Muscle of arm (tissue), 12 donors: Measurements from ENCODE around the gene SENP1. TPM values are rescaled to one million over a fixed set of nuclear protein-coding genes. Genes with fewer than 3 reads are reported as not detected.

ENCODE experiments used
- DNase-seq: peaks from one replicate; pipeline ENCODE4 v3.0.0-alpha.2; 2013
- polyA plus RNA-seq, 12 donors: library from polyadenylated mRNA; unstranded; fragments of 120-200 nt; gene quantifications; one replicate each; pipeline ENCODE4 v1.2.1, GENCODE V29; 2013; ENCODE audit not compliant: insufficient read length in 12 of 12

Gene SENP1
- polyA plus RNA-seq, 12 donors: 13.2 to 20.4 (median 16.7) TPM; not detected in 1

DNA sequence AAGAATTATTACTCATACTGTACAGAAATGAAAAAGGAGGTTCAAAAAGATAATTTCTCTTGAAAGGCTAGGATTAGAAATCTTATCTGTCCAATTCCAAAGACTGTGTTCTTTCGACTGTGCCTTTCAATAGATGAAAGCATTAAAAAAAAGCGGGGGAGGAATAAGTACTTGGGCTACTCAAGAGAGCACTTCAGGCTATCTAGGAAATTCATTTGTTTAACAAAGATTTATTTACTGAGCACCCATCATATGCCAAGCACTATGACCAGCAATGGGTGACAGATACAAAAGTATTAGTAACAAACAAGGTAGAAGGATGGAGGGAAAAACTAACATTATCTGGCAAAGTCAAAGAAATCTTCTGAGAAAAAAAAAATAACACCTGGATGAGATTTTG, 37.4 kb downstream of the SENP1 start:
- DNase-seq: no peak

DNA sequence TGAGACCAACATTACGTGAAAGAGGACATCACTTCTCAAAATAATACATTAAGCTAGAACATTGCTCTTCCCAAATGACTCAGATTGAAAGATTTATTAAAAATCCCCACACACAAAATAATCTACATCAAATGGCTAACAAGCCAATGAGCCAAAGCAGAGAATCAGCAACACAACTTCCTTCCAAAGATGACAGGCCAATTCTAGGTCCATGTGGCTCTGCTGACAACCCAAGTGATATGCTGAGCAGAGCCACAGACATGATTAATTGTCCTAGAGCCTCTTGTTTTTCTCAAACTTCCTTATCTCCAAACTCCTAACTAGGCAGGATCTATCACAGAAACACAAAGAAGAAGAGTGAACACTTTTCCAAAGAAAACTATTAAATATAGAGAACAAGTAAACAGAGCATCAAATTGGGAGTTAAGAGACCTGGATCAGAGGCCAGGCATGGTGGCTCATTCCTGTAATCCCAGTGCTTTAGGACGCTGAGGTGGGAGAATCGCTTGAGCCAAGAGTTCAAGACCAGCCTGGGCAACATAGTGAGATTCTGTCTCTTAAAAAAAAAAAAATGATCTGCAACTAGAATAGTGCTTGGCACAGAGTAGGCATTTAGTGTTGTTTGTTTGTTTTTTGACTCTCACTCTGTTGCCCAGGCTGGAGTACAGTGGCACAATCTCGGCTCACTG, 38.5 kb downstream of the SENP1 start:
- DNase-seq: no peak

DNA sequence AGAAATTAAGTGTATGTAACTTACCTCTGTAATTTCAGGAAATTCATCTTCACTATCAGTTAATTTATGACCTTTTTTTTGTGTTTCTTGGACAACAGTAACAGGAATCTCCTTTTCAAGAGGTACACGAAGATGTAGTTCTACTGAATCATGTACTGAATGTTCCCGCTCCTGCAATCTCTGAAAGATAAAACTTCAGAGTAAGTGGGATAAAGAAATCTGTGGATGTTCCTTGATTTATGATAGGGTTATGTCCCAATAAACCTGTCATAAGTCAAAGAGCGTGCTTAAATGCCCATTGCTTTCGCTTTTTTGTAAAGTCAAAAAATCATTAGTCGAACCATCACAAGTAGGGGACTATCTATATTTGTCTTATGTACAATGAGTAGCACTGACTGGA, 40.8 kb downstream of the SENP1 start:
- no peak for DNase-seq

DNA sequence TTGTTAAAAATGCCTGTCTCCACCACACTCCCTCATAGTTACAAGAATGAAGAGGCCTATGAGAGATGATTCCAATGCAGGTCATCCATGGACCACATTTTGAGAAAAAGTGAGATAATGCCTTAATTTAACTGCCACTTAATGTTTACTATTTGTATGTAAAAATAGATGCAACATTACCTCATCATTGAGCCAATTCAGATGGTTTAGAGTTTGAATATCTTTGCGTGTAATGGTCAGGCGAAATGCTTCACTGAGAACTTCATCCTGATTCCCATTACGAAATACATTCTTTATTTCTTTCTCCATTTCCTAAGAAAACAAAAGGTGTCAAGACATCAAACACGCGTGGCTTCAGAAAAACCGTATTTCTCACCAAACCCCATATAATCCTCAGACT, 42.3 kb downstream of the SENP1 start:
- no peak for DNase-seq

DNA sequence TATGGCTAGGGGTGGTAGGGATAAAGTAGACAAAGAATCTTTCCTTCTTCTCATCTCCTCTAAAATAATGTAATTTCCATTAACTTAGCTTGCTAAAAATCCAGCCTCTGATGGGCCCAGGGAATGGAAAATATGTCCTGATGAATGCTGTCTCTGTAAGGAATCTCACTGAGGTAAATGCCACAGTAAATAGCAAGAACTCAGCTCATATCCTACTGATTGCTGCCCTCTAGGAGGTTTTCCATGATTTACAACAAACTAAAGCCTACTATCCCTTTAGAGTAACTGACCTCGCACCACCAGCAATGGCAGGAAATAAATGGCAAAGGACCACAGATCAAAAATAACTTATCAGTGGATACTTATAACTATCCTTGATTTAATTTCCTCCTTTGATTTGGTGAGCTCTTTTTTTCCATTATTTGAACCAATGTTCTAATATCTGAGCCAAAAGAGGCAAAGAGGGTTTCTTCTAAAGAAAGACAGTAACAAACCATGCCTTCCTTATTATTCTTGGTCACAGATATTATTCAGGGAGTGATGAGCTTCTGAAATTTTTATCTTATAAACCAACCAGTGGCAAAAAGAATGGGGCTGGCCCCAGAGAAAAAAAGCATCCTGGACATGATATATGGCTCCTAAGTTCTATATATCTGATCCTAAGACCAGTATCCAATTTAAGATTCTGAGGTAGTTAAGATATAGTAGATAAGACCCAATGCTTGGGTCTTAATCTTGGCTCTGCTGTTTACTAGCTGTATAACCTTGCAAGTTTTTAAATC, 43.8 kb downstream of the SENP1 start:
- DNase-seq: peak; percentile 20

DNA sequence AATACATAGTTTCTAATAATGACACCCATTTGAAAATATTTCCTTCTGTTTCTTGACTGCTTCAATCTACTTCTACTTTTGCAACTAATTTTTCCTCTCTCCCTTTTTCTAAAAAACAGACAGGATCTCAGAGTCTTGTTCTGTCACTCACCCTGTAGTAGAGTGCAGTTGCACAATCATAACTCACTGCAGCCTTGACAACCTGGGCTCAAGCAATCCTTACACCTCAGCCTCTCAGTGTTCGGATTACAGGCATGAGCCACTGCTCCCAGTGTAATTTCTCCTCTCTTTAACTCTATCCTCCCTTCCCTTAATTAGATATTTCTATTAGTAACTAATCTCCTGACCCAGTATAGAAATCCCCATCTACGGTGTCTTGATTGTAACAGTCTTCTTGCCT, 45.4 kb downstream of the SENP1 start:
- no peak for DNase-seq

DNA sequence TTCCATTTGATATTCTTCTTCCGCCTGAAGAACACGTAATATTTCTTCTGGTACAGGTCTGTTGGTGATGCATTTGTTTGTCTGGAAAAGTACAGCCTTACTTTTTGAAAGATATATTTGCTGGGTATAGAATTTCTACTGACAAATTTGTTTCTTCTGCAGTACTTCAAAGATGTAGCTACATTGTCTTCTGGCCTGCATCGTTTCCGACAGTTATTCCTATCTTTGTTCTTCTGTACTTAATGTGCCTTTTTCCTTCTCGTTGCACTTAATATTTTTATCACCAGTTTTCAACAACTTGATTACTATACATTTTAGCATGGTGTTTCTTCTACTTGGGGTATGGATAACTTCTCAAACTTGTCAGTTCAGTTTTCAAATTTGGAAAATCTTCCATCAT, 47.1 kb downstream of the SENP1 start:
- DNase-seq: no peak

DNA sequence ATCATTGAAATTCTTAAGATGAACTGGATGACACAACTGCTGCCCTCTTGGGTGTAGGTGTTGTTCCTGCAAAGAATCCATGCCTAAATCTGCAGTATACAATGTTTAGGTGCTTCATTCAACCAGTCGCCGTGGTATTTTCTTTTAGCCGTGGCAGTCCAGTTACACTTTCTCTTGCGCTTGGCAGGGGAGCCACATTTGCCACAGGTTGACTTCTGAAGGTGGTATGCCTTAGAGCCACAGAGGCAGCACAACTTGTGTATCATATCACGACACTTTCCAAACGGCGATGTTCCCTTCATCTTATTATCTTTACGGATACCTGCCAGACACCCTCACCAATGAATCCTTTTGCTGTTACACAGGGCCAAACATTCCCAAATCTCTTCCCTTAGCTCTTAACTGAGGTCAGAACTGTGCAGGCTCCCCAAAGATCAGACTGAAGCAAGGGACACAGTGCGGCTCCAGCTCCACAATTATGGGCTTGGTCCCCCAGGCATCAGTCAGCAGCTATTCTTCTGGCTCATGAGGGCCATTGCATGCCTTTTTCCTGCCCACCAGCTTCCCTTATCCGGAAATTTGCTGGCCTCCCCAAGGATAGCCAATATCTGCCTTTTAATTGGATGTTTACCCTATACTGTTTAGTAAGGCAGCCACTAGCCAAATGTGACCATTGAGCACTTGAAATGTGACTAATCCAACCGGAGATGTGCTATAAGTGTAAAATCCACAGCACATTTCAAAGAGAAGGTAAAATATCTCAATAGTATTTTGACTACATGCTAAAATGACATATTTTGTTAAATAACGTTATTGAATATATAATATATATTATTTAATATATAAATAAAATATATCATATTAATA, 50.7 kb downstream of the SENP1 start:
- DNase-seq: no peak

DNA sequence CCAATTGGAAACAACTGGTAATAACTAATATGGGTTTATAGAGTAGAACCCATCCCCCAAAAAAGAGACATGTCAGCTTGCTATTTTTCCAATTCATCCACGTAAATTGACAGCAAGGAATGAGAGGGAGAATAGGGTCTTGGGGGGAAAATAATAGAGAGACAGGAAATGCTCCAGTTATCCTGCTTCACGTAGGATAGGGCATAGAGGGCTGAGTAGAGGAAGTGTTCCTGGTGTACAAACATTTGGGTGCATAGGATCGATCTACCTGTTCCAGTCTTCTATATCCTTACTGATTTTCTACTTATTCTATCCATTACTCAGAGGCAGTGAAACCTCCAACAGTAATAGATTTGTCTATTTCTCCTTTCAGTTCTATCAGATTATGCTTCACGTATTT, 52.0 kb downstream of the SENP1 start:
- DNase-seq: no peak

DNA sequence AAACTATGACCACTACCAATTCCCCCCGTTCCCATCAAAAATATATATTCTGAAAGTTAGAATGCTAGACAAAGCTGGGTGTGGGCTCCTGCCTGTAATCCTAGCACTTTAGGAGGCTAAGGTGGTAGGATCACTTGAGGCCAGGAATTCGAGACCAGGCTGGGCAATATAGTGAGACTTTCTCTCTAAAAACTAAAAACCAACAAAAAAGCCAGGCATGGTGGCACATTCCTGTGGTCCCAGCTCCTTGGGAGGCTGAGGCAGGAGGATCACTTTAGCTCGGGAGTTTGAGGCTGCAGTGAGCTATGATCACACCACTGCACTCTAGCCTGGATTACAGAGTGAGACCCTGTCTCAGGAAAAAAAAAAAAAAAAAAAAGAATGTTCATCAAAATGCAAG, 52.8 kb downstream of the SENP1 start:
- DNase-seq: no peak

DNA sequence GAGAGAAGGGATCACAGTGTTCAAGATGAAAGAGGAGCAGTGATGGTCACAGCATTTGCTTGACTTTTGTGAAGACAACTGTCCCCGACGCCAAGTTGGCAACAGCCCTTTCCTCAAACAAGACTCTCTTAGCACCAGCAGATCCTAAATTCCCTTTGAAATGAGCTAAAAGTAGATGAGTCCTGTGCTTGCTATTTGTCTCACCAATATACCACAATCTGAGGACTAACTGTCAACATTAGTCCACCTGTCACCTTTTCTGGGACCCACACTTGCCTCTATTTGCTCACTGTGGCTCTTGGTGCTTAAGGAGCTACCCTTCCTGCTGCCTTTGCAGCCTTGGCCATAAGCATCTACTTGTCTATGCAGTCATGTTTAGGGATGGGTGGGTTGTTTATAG, 54.2 kb downstream of the SENP1 start:
- DNase-seq: no peak

DNA sequence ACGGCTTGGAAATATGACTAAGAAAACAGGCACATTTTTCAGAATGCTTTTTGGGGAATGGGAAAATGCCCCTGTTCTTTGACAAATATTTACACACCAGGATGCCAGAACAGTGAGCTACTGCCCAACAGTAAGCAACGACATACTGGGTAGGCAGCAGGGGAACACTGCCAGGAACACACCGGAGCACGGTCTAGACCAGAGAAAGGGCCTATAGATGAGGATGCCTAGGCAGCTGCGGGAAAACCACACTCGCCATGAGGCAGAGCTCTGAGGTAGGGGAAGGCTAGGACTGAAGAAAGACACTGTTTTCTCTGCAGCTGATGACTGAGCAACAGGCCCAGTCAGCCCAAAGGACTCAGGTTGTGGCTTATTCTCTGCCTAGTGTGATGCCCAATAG, 55.7 kb downstream of the SENP1 start:
- DNase-seq: no peak

DNA sequence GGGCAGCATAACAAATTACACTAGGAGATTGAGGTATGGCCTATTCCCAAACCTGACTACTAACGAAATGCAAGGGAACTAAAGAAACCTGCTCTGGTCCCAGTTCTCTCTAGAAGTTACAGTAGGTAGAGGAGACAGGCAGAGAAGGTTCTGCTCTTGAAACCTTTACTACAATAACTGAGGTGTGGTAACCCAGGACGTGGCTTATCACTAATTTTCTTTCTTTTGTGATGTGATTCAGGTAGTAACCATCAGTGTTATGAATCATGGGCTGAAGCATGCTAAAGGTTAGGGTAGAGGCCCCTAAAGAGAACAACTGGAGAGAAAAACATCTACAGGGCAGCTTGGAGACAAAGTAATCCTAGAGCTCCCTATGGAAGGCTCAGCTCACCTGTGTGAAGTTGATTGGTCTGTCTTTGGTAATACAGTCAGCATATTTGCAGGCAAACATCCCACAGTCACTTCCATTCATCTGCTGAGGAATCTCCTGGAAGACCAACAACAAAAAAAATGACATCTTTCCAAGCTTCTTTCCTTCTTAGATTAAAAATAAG, 59.8 kb downstream of the SENP1 start:
- no peak for DNase-seq

DNA sequence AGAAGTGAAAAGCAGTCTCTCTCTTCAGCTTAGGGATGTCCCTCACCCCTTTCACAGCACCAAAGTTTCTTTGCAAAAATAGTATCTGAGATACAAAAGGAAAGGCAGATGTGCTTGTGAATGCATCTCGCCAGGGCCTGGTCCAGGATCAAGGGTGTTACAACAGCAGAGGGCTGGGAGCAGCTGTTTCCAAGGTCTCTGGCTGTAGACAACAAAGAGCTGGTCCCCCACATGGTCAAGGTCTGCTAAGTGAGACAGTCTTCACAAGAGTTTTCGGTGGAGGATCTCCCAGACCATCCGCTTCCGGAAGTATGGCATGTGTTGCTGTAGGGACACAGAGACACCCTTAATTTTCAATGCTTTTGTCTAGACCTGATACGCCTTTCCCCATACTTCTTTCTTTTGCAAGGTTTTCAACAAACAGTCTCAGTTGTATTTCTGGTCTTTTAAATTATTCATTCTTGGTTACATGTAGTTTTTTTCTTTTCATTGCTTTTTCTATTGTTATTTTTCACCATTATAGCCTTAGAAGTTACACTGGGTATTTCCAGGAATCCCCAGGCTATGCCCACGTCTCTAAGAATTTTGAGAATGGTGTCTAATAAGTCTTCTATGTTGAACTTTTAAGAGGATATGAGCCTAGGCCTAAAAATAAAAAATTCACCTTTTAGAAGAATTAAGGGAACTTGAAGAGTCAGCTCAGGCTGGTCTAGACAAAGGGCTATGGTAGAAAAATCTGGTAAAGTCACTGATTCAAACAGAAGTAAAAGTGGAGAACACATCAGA, 60.6 kb downstream of the SENP1 start:
- no peak for DNase-seq

DNA sequence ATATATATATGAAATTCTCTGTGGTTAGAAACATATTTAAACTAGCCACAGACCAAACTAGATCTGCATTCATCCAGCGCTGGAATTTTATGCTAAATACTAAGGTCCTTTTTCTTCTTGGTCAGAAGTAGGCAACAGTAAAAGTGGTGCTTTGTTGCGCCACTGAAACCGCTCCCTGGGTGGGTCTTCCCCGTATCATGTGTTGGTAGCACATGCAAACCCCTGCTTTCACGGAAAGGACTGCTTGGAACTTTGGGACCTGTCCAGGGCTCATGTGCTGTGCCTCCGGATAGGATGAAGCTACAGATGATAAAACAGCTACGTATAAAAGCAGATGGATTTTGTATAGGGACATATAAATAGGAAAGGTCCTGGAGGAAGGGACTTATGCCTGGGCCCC, 61.5 kb downstream of the SENP1 start:
- no peak for DNase-seq

DNA sequence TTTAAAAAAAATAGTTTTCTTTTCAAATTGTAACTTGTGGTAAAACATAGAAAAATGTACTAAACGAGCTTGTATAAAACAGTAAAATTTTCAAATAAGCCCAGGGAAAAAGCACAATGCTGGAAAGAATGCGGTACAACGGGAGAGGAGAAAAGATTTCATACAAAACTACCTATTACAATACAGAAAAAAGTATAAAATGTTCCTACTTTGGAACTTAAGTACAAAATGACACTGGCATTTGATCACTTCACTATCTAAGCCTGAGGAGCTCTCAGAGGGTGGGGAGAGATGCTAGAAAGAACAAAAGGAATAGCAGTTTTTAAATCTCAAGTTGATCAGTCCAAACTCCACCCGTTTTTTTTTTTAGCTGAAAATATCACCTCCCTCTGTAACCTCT, 62.1 kb downstream of the SENP1 start:
- no peak for DNase-seq

DNA sequence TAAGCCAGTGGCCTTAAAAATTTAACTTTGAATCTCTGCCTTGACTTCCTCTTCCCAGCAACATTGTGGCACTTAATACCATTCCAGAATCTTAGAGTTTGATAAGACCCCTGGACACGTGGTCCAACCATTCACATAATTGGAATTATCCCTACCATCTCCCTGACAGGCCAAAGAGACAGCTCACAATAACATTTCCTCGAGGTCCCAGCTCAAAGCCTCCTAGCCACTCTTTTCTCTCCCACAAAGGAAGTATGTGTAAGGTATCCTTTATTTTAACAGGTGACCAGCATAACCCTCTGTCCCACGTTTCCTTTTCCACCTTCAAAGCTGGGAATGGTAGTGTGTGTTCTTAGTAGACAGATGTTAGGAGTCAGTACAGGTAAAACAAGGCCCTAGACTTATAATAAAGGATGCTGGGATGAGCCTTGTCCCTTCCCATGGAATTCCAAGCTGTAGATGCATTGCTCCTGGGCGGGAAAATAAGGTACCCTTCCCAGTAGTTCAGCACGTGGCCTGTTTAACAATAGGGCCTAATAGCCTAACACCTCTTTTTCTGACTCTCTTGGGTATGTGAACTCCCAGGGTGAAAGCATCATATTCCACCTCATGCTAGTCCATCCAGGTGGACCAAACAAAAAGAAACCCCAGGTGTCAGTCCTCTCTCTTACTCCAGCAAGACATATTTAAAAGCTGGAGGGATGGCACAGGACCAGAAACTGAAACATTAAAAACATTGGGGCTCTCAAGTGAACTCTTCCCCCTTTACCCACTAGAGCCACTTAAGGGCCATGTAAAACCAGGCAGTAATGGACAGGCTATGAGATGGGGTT, 64.1 kb downstream of the SENP1 start:
- DNase-seq: no peak

DNA sequence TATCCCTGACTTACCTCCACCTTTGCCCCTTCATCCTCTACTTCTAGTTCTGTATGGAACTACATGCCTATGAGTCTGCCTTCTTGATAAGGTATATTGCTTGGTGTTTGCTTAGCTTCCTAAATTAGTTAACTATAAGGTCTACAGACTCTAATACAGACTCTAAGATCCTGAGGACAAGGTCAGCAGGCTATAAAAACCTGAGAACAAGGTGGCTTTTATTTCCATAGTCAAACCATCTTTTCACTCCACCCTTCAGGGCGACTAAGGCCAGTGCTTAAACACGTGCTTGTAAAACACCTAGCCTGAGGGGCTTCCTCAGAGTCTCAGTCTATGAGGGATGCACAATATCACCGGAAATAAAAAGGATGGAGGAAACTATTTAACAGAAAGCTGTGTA, 65.5 kb downstream of the SENP1 start:
- no peak for DNase-seq

DNA sequence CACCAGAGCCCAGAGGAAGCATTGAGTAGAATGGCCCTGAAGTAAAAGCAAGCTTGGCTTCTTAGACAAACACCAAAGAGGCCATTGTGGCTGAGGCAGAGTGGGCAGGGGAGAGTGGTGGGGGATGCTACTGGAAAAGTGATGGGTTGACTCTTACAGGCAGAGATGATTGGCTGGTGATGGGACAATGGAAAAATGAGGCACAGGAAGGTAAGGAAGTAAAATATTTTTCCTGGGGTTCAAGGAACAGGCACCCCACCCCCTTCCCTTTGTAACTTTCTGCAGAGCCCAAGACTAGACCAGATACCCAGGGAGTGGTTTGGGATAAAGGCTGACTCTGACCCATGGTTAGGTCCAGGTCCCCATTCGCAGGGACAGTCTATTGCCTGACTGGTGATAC, 66.7 kb downstream of the SENP1 start:
- DNase-seq: no peak

DNA sequence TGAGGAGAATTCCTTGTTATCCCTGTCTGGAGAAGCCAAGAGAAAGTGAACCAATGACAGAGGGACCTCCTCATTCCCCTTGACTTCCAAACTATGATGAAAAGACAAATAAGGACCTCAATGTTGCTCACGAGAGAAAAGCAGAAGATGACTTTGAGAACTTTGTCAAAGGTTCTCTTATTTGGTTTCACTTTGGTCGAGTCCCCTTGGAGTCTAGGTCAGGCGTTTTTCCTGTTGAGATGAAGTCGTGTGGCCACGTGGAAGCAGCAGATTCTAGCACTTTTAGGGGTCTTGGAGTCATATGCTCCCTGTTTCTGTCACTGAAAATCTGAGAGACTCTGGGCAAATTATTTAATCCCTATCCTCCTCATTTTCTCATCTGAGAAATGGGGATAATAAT, 67.8 kb downstream of the SENP1 start:
- no peak for DNase-seq
